HEK293 (cell line): ENCODE measurements around the gene GTF2H4.

Source experiments
- CTCF ChIA-PET: fragments of 350-600 bp; formaldehyde crosslinking; extraction: SDS; loops from one replicate; lab custom pipeline; 2021; ENCODE audit warnings: antibody characterized with exemption; lab: Yijun Ruan, JAX
- POLR2A ChIA-PET: fragments of 300-600 bp; formaldehyde crosslinking; extraction: SDS; loops from one replicate; lab custom pipeline; 2020; ENCODE audit warnings: antibody characterized with exemption, inconsistent platforms; lab: Yijun Ruan, JAX
- H3K27ac ChIP-seq: fragments of 200-500 bp; sonication (Bioruptor generic); 2 replicates; pipeline ENCODE4 v1.5.1; 2014; ENCODE audit warnings: low read depth, low read length, control low read depth, inconsistent platforms; ENCODE audit errors: extremely low read depth
- H3K36me3 ChIP-seq, 2 experiments: fragments of 200-500 bp in 1 of 2; sonication (Bioruptor generic) in 1 of 2; 1 replicate in 1 of 2; 2 replicates in 1 of 2; pipeline ENCODE4 v1.5.1; 2014 to 2017; ENCODE audit warnings: inconsistent platforms in 2 of 2, low read length in 2 of 2; ENCODE audit not compliant: control insufficient read depth in 2 of 2, insufficient read depth in 1 of 2
- H3K4me1 ChIP-seq: fragments of 200-500 bp; sonication (Bioruptor generic); 2 replicates; pipeline ENCODE4 v1.5.1; 2014; ENCODE audit warnings: mild to moderate bottlenecking, low read length, inconsistent platforms; ENCODE audit not compliant: control insufficient read depth, insufficient read depth
- H3K4me3 ChIP-seq: 2 replicates; pipeline ENCODE4 v1.5.1; 2011; ENCODE audit warnings: low read depth, mild to moderate bottlenecking, control low read depth, low read length, moderate library complexity
- H3K9me3 ChIP-seq: fragments of 200-500 bp; sonication (Bioruptor generic); 2 replicates; pipeline ENCODE4 v1.5.1; 2014; ENCODE audit warnings: low read depth, low read length, inconsistent platforms; ENCODE audit not compliant: control insufficient read depth, insufficient read depth
- HOXC10 ChIP-seq: sonication (generic); formaldehyde crosslinking; IDR thresholded peaks from 2 replicates; pipeline ENCODE4 v1.8.1; 2023; ENCODE audit warnings: mild to moderate bottlenecking, missing genetic modification reagents
- KLF16 ChIP-seq: fragments of 450-650 bp; formaldehyde crosslinking; IDR thresholded peaks from 2 replicates; pipeline ENCODE4 v1.5.1; 2017; ENCODE audit warnings: missing biosample characterization, missing genetic modification characterization
- PATZ1 ChIP-seq: fragments of 450-650 bp; formaldehyde crosslinking; IDR thresholded peaks from 2 replicates; pipeline ENCODE4 v1.5.1; 2016; ENCODE audit warnings: missing biosample characterization, missing genetic modification characterization
- PRDM10 ChIP-seq: fragments of 450-650 bp; formaldehyde crosslinking; IDR thresholded peaks from 2 replicates; pipeline ENCODE4 v1.5.1; 2016; ENCODE audit warnings: missing biosample characterization, missing genetic modification characterization
- RBAK ChIP-seq: fragments of 450-650 bp; formaldehyde crosslinking; IDR thresholded peaks from 2 replicates; pipeline ENCODE4 v1.5.1; 2016; ENCODE audit warnings: missing biosample characterization, missing genetic modification characterization
- SP3 ChIP-seq: fragments of 450-650 bp; formaldehyde crosslinking; IDR thresholded peaks from 2 replicates; pipeline ENCODE4 v1.5.1; 2016; ENCODE audit warnings: missing biosample characterization, missing genetic modification characterization
- YY2 ChIP-seq: fragments of 450-650 bp; formaldehyde crosslinking; IDR thresholded peaks from 2 replicates; pipeline ENCODE4 v1.5.1; 2016; ENCODE audit warnings: missing biosample characterization, missing genetic modification characterization
- ZNF16 ChIP-seq: fragments of 450-650 bp; formaldehyde crosslinking; IDR thresholded peaks from 2 replicates; pipeline ENCODE4 v1.5.1; 2016; ENCODE audit warnings: low read depth, missing biosample characterization, missing genetic modification characterization
- ZNF274 ChIP-seq, 2 experiments: fragments of 200-500 bp in 1 of 2; fragments of 450-650 bp in 1 of 2; sonication (Bioruptor generic) in 1 of 2; formaldehyde crosslinking in 1 of 2; IDR thresholded peaks; 2 replicates each; pipeline versions ENCODE4 v1.5.1 to v1.6.1; 2014 to 2016; ENCODE audit warnings: borderline replicate concordance in 1 of 2, inconsistent platforms in 1 of 2, low read length in 1 of 2, missing biosample characterization in 1 of 2, missing genetic modification characterization in 1 of 2
- ZNF311 ChIP-seq: fragments of 450-650 bp; formaldehyde crosslinking; IDR thresholded peaks from 2 replicates; pipeline ENCODE4 v1.5.1; 2017; ENCODE audit warnings: missing biosample characterization, missing genetic modification characterization, borderline replicate concordance
- ZNF529 ChIP-seq: fragments of 450-650 bp; formaldehyde crosslinking; IDR thresholded peaks from 2 replicates; pipeline ENCODE4 v1.5.1; 2017; ENCODE audit warnings: missing genetic modification characterization, missing biosample characterization; ENCODE audit not compliant: insufficient replicate concordance
- ZNF544 ChIP-seq: fragments of 450-650 bp; formaldehyde crosslinking; IDR thresholded peaks from 2 replicates; pipeline ENCODE4 v1.5.0; 2017; ENCODE audit warnings: missing biosample characterization, missing genetic modification characterization
- ZNF560 ChIP-seq: fragments of 450-650 bp; formaldehyde crosslinking; IDR thresholded peaks from 2 replicates; pipeline ENCODE4 v1.5.1; 2017; ENCODE audit warnings: missing biosample characterization, missing genetic modification characterization, borderline replicate concordance
- ZNF624 ChIP-seq: fragments of 450-650 bp; formaldehyde crosslinking; IDR thresholded peaks from 2 replicates; pipeline ENCODE4 v1.5.1; 2017; ENCODE audit warnings: missing biosample characterization, missing genetic modification characterization
- ZNF664 ChIP-seq: fragments of 450-650 bp; formaldehyde crosslinking; IDR thresholded peaks from 2 replicates; pipeline ENCODE4 v1.5.1; 2016; ENCODE audit warnings: missing biosample characterization, missing genetic modification characterization
- ZNF692 ChIP-seq: fragments of 450-650 bp; formaldehyde crosslinking; IDR thresholded peaks from 2 replicates; pipeline ENCODE4 v1.5.1; 2016; ENCODE audit warnings: missing biosample characterization, missing genetic modification characterization
- ZSCAN16 ChIP-seq: fragments of 450-650 bp; formaldehyde crosslinking; IDR thresholded peaks from 2 replicates; pipeline ENCODE4 v1.5.1; 2016; ENCODE audit warnings: missing biosample characterization, missing genetic modification characterization
- TF ChIP-seq, protein P1 (sequence below): fragments of 450-650 bp; formaldehyde crosslinking; IDR thresholded peaks from 2 replicates; pipeline ENCODE4 v1.5.1; 2016; ENCODE audit warnings: missing biosample characterization, missing genetic modification characterization
- TF ChIP-seq, protein P2 (sequence below): fragments of 450-650 bp; formaldehyde crosslinking; IDR thresholded peaks from 2 replicates; pipeline ENCODE4 v1.5.1; 2017; ENCODE audit warnings: missing biosample characterization, missing genetic modification characterization

GTF2H4 gene

DNA sequence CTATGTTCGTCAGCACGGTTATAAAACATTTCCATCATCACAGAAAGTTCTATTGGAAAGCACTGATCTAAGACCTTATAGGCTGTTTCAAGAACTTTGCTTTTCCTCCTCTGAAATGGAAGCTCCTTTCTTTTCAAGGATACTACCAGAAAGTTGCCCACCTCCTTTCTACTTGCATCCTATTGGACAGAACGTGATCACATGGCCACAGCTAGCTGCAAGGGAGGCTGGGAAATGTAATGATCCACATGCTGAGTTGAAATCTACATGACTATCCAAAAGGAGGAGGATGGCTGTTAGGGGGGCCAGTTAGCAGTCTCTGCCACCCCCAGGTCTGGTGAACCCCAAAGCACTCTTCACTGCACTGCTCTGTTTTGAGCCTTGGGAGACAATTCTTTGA lies 20.7 kb downstream of the GTF2H4 start:
- TF ChIP-seq ZNF692 (no peak), HOXC10 (no peak), RBAK (tag by site-specific recombination) (no peak), ZNF274 (IDR thresholded peaks at IDR 0.05; ENCODE audit: low read length) (no peak), ZNF274 (tag by site-specific recombination; IDR thresholded peaks at IDR 0.05; ENCODE audit: borderline replicate concordance) (no peak), ZNF16 (tag by site-specific recombination) (no peak), PRDM10 (tag by site-specific recombination) (no peak)
- TF ChIP-seq, protein P1, sequence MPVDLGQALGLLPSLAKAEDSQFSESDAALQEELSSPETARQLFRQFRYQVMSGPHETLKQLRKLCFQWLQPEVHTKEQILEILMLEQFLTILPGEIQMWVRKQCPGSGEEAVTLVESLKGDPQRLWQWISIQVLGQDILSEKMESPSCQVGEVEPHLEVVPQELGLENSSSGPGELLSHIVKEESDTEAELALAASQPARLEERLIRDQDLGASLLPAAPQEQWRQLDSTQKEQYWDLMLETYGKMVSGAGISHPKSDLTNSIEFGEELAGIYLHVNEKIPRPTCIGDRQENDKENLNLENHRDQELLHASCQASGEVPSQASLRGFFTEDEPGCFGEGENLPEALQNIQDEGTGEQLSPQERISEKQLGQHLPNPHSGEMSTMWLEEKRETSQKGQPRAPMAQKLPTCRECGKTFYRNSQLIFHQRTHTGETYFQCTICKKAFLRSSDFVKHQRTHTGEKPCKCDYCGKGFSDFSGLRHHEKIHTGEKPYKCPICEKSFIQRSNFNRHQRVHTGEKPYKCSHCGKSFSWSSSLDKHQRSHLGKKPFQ (tag by site-specific recombination), result no peak
- H3K9me3 ChIP-seq, result no peaks in the 10 kb centered on the region
- H3K4me1 ChIP-seq, result no peaks in the 10 kb centered on the region
- H3K4me3 ChIP-seq, result no peak overlapping the region
- H3K27ac ChIP-seq, result no peak overlapping the region
- POLR2A ChIA-PET, result interaction anchor here (1.5 kb wide), 1 partner anchor 10 kb away, joined by 5 read pairs; no protein-coding TSS in a partner anchor
- CTCF ChIA-PET, result interaction anchor here (0.6 to 2.9 kb wide), 3 partner anchors 13 to 142 kb away, joined by 3 to 15 read pairs (median 4); no protein-coding TSS in a partner anchor
- H3K36me3 ChIP-seq, result peaks cover 10 to 44% of the 10 kb centered on the region in 2 experiments; a peak in 2 of 3 replicates

DNA sequence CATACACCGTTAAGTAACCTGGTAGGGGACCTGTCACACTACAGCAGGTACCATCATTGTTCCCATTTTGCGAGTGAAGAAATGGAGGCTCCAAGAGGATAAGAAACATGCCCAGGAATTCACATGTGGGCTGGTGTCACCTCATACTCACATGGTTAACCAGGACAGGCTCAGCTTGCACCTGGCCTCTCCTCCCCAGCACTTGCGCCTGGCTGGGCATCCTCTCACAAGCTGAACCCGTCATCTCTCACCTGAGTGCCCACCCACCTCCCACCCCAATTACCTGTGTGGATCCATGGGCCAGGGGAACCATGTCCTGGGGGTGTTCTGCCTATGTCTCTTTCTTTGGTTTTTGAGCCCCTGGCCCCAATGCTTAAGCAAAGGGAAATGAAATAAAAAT lies 22.5 kb downstream of the GTF2H4 start:
- H3K36me3 ChIP-seq, result peaks cover 10 to 27% of the 10 kb centered on the region in 2 experiments; a peak in 2 of 3 replicates
- H3K27ac ChIP-seq, result no peak overlapping the region
- no peaks in the 10 kb centered on the region for H3K4me1 ChIP-seq
- POLR2A ChIA-PET, result interaction anchor here (0.6 to 1.1 kb wide), 2 partner anchors 84 to 149 kb away, joined by 3 read pairs; no protein-coding TSS in a partner anchor
- CTCF ChIA-PET, result interaction anchor here (0.8 to 2.9 kb wide), 4 partner anchors 12 to 149 kb away, joined by 3 to 15 read pairs (median 4); no protein-coding TSS in a partner anchor
- no peak overlapping the region for H3K4me3 ChIP-seq
- H3K9me3 ChIP-seq, result no peaks in the 10 kb centered on the region
- no peak for TF ChIP-seq ZNF311 (tag by site-specific recombination)
- TF ChIP-seq ZNF560 (tag by site-specific recombination), result no peak
- TF ChIP-seq ZNF529, result no peak
- no peak for TF ChIP-seq ZNF544 (tag by site-specific recombination)
- no peak for TF ChIP-seq ZNF664 (tag by site-specific recombination)
- TF ChIP-seq ZSCAN16 (tag by site-specific recombination), result no peak
- no peak for TF ChIP-seq ZNF624 (tag by site-specific recombination)
- TF ChIP-seq, protein P2, sequence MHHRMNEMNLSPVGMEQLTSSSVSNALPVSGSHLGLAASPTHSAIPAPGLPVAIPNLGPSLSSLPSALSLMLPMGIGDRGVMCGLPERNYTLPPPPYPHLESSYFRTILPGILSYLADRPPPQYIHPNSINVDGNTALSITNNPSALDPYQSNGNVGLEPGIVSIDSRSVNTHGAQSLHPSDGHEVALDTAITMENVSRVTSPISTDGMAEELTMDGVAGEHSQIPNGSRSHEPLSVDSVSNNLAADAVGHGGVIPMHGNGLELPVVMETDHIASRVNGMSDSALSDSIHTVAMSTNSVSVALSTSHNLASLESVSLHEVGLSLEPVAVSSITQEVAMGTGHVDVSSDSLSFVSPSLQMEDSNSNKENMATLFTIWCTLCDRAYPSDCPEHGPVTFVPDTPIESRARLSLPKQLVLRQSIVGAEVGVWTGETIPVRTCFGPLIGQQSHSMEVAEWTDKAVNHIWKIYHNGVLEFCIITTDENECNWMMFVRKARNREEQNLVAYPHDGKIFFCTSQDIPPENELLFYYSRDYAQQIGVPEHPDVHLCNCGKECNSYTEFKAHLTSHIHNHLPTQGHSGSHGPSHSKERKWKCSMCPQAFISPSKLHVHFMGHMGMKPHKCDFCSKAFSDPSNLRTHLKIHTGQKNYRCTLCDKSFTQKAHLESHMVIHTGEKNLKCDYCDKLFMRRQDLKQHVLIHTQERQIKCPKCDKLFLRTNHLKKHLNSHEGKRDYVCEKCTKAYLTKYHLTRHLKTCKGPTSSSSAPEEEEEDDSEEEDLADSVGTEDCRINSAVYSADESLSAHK (tag by site-specific recombination), result no peak
- no peak for TF ChIP-seq PATZ1 (tag by site-specific recombination)
- no peak for TF ChIP-seq YY2 (tag by site-specific recombination)
- no peak for TF ChIP-seq KLF16
- no peak for TF ChIP-seq SP3
